Left cardiac atrium (tissue), 4 donors: ENCODE results near the gene EPHB3. TPM values are rescaled to one million over a fixed set of nuclear protein-coding genes. Genes with fewer than 3 reads are reported as not detected.

ENCODE experiments used
- ATAC-seq, 2 donors: fragments of 200-7000 bp; cut with Tn5 transposase; one replicate each; pipeline ENCODE4 v1.9.1; 2020; ENCODE audit warnings: mild to moderate bottlenecking in 2 of 2, moderate library complexity in 2 of 2
- DNase-seq: peaks from one replicate; pipeline ENCODE4 v3.0.0-alpha.2; 2020
- intact Hi-C, 2 donors: fragments of 100-400 bp; cut with DNase I; formaldehyde crosslinking; loops; one replicate each; pipeline versions ENCODE4 v1.14.1 to v1.15.1; 2022 to 2023
- total RNA-seq, 2 donors: library from RNA; stranded (reverse); fragmentation: NEBNext Ultra II Directional; extraction: Animal tissue kit (Norgen Biotek cat#: 25700); gene quantifications; one replicate each; pipeline ENCODE4 v1.2.1, GENCODE V29; 2021
- donor health status: DM: no; HTN: yes; CAD: no.
- donor health status: DM: no; HTN: yes; CAD: no; lungs with severe emphysema.
- donor health status: DM: yes; HTN: yes; CAD: no.
- donor health status: Dilated cardiomyopathy.

Gene EPHB3
- total RNA-seq, 2 donors from 2014 or later = 1.6 to 1.7 TPM

DNA sequence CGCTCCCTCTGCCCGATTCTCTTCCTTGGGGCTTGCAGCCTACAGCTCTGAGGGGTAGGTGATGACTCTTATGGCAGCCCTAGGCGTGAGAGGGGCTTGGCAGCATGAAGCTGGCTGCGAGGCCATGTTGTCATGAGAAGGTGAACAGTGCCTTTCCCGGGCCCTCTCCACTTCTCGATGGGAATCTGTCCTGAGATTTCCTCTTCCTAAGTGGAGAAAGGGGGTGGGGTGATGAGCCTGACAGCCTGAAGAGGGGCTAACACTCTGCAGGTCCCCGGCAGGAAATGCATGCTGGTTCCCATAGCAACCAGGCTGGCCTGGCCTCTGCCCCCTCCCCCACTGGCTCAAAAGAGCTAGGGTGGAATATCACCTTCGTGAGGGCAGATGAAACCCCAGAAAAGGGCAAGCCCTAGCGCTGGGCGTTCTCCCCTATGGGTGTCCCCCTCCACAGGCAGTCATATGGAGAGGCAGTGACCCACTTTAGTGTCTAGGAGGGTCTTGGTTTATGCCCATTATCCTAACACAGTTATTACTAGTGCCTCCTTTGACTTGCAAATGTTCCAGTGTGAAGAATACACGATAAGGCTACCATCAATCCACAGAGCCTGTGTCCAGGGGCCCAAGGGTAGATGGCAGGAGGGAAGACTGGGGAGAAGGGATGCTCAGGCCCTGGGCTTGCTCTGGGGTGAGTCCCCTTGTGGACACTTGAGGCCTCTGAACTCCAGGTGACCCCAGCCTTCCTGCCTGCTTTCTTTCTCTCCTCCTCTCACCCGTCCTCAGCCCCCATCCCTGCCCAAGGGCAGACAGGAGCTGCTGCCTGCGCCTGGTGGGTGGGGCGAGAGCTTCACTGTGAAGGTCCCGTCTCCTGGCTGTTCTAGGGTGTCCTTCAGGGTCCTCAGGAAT lies 13.2 kb downstream of the EPHB3 start:
- DNase-seq = no peak
- intact Hi-C loops = no loop called here
- no peak for ATAC-seq

DNA sequence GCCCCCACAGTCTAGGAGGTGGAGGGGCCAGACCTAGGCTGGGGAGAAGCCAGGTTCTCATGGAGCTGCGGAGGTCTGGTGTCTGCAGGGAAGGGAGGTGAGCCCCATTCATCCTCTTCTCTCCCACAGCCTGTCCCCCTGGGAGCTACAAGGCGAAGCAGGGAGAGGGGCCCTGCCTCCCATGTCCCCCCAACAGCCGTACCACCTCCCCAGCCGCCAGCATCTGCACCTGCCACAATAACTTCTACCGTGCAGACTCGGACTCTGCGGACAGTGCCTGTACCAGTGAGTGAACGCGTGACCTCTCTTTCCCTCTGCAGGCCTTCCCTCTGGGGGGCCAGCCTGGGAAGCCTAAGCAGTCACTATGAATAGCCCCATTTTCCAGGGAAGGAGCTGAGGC lies 14.1 kb downstream of the EPHB3 start:
- intact Hi-C loops = no loop called here
- ATAC-seq (no peak), DNase-seq (no peak)

DNA sequence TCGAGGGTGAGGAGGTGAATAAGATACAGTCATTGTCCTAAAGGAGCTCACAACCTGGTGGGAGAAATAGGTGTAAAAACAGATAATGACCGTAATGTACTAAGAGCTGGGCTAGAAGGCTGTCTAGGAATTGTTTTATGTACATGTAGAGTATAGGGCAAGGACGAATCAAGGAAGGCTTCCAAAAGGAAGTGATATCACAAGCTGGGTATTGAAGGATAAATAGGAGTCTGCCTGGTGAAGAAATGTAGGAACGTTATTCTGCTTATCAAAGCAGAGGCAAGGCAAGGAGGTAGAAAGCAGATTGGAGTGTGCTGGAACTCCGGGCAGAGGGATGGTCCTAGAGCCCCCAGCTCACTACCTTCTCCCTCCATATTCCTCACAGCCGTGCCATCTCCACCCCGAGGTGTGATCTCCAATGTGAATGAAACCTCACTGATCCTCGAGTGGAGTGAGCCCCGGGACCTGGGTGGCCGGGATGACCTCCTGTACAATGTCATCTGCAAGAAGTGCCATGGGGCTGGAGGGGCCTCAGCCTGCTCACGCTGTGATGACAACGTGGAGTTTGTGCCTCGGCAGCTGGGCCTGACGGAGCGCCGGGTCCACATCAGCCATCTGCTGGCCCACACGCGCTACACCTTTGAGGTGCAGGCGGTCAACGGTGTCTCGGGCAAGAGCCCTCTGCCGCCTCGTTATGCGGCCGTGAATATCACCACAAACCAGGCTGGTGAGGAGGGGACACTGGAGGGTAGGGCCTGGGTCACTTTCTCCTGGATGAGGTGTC lies 15.1 kb downstream of the EPHB3 start:
- no peak for DNase-seq
- no peak for ATAC-seq
- intact Hi-C loops = no loop called here

DNA sequence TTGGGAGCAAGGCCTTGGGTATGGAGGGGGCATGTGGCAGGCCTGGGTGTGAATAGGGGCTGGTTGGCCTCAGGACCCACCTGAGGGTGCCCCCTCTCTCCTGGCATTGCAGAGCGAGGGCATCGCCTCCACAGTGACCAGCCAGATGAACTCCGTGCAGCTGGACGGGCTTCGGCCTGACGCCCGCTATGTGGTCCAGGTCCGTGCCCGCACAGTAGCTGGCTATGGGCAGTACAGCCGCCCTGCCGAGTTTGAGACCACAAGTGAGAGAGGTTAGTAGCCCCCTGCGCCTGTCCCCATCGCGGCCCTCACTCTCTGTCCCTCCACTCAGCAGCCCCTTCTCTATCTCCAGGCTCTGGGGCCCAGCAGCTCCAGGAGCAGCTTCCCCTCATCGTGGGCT lies 16.0 kb downstream of the EPHB3 start:
- ATAC-seq = no peak
- DNase-seq = no peak
- intact Hi-C loops = no loop called here

DNA sequence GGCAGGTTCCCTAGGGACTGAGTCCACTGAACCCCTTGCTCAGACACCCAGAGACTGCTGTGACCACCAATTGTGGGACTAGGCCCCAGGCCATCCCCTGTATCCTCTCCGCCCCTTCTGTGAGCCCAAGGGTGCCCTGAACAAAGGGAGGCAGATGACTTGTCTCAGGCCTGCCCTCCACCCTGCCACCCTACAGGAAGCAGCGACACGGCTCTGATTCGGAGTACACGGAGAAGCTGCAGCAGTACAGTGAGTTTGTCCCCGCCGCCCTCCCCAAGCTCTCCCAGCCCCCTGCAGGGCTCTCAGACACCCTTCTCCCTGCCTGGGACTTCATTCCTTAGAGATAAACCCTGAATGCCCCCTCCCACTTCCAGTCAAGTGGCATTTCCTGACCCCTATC lies 16.6 kb downstream of the EPHB3 start:
- intact Hi-C loops = no loop called here
- no peak for ATAC-seq
- DNase-seq = no peak

DNA sequence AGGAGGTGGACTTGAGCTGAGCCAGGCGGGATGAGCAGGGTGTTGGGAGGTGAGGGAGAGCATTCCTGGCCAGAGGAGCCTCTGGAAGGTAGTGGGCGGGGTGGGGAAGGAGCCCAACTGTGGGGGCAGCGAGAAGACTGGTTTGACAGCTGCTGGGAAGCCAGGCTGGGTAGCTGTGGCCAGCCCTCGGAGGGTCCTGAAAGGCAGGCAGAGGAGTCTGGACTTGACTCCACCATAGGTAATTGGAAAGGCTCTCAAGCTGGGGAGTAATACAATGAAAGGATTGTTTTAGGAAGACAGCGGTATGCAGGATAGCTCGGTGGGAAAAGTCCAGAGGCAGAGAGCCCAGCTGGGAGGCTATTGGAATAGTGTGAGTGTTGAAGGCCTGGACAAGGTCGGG lies 17.2 kb downstream of the EPHB3 start:
- intact Hi-C loops = no loop called here
- no peak for ATAC-seq
- DNase-seq = no peak

DNA sequence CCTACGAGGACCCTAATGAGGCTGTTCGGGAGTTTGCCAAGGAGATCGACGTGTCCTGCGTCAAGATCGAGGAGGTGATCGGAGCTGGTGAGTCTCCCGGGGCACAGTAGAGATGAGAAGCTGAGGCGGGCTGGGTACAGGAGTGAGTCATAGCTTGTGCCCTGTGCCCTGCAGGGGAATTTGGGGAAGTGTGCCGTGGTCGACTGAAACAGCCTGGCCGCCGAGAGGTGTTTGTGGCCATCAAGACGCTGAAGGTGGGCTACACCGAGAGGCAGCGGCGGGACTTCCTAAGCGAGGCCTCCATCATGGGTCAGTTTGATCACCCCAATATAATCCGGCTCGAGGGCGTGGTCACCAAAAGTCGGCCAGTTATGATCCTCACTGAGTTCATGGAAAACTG lies 17.9 kb downstream of the EPHB3 start:
- ATAC-seq (no peak), DNase-seq (no peak)
- intact Hi-C loops = no loop called here

DNA sequence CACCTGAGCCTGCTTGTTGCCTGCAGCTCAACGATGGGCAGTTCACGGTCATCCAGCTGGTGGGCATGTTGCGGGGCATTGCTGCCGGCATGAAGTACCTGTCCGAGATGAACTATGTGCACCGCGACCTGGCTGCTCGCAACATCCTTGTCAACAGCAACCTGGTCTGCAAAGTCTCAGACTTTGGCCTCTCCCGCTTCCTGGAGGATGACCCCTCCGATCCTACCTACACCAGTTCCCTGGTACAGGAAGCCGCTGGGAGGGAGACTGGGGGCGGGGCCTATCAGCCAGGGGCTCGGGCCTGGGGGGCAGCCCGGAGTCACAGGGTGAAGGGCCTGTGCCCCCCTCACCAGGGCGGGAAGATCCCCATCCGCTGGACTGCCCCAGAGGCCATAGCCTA lies 18.8 kb downstream of the EPHB3 start:
- intact Hi-C loops = no loop called here
- no peak for ATAC-seq

DNA sequence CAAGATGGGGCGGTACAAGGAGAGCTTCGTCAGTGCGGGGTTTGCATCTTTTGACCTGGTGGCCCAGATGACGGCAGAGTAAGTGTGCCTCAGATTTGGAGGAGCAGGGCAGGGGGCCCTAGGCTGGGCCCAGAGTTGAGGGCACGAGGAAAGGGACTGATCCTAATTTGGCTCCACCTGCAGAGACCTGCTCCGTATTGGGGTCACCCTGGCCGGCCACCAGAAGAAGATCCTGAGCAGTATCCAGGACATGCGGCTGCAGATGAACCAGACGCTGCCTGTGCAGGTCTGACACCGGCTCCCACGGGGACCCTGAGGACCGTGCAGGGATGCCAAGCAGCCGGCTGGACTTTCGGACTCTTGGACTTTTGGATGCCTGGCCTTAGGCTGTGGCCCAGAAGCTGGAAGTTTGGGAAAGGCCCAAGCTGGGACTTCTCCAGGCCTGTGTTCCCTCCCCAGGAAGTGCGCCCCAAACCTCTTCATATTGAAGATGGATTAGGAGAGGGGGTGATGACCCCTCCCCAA lies 19.8 kb downstream of the EPHB3 start:
- no peak for ATAC-seq
- intact Hi-C loops = no loop called here
- no peak for DNase-seq

More for the DNA sequence above, 18.8 kb downstream of the EPHB3 start:
- no peak for DNase-seq

DNA sequence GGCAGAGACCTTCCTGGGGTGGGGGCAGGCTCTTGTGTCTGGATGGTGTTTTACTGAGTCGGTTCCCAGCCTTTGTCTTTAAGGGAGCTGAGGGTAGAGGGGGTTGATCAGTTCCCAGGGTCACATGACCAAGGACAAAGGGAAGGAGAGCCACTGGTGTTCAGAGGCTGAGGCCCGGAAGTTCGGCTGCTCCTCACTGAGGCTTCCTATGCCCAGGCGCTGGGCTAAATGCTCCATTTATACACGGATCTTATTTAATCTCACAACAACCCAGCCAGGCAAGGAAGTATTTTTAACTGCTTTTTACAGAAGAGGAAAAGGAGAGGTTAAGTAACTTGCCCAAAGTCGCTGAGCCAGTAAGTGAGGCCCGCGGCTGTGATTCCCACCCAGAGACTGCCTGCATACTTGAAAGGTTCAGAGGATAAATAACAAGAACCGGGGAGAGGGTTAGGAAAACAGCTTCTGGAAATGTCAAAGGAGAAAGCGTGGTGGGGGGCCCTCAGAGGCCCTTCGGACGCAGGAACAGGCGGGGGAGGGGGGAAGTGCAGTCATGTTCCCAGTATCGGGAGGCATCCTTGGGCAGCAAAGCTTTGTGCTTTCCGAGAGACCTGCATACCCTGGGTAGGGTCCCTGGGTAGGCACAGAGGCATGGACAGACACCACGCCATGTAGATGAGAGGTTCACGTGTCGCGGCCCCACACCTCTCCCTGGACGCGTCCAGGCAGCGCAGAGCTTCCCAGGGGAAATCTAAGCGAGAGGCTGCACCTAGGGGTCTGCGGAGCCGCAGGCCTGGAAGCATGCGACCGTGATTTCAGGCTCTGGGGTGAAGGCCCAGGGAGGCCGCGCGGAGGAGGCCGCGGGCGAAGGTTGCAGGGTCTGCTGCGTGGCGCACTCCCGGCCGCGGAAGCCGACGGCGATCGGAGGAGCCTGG lies 21.3 kb downstream of the EPHB3 start:
- intact Hi-C loops = no loop called here
- ATAC-seq = peak; percentile 60 to 76
- peak; percentile 60 for DNase-seq

DNA sequence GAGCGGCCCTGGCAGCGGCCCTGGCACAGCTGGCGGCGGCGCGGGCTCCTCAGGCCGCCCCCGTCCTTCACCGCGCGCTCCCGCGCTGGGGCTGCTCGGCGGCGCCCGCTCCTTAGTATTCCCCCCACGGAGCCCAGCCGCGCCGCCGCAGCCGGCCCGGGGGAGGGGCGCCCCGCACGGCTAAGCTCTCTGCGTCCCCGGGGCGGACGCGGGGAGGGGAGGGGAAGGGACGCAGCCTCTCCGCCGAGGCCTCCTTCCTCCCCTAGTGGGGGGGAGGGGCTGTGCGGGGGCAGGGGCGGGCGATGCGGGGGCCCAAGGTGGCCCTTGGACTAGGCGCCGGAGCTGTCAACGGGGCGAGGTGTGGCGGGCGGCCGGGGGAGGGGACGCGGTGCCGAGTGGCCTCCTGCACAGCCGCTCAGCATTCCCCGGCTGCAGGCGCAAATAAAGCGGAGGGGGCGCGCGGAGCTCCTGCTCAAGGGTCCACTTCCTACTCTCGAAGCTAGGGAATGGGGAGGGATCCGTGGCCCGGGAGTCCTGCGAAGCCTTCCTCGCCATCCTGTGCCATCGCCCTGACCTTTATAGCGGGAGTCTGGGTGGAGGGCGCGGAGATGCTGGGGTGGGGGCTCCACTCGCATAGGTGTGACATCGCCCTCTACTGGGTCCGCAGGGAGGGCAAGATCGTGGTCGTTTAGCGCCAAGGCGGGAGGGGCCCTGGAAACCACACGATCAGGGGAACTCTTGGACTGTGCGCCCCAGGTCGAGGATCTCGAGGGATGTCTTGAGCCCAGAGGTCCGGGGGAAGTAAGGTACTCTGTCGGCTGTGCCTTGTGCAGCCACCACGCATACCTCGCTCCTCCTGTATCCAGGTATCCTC lies 22.2 kb downstream of the EPHB3 start:
- intact Hi-C loops = no loop called here
- DNase-seq = no peak

DNA sequence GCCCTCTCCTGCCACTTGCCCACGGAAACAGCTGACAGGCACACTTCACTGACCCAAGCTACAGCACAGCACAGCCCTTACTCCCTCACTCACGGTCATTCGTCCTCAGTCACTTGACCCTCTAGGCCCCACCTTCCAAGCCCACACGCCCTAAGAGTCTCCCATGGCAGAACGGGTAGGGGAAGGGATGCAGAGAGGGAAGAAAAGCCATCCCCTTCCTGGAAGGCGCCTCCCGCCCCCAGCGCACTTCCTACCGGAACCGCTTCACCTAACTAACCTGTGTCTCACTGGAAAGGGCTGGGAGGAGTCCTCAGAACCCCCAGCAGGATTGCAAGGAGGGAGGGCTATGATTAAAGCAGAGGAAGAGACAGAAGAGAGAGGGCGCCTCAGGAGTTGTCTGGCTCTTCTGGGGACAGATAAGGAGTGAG lies 22.9 kb downstream of the EPHB3 start:
- DNase-seq (no peak), ATAC-seq (peak; percentile 8 to 12)
- intact Hi-C loops = no loop called here

More for the DNA sequence above, 22.2 kb downstream of the EPHB3 start:
- peak; percentile 75 to 78 for ATAC-seq

DNA sequence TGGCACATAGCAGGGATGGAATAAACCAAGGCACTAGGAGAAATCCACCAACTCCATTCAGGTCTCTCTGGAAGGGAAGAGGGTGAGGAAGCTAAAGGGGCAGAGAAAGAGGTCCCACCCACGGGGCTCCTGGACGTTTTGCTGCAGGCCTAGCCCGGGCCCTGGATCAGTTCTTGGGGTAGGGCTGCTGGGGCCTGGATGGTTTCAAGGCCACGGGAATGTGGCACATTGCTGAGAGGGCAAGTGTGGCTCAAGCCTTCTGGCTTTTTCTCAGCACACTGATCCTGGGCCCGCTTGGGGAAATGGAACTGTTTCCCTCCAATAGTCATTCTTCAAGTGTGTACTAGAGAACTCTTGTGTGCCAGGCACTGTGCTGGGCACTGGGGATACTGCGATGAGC lies 24.0 kb downstream of the EPHB3 start:
- ATAC-seq (no peak), DNase-seq (no peak)
- intact Hi-C loops = no loop called here

DNA sequence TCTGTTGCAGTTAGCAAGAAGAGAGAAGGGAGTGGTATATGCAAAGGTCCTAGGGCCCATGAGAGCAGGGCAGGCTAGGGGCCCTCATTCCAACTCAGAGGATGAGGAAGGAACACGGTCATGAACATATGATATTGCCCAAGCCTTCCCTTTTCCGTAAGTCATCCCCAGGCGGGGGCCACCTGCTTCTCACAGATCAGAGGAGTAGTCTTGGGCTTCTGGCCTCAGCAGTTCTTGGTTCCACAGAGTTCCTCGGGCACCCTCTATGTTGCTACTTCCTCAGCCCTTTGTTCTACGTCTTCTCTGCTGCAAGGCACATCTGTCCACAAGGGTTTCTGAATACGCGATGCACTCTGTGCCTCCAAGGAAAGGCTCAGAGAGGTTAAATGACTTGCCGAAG lies 25.3 kb downstream of the EPHB3 start:
- DNase-seq (no peak), ATAC-seq (no peak)
- intact Hi-C loops = no loop called here

DNA sequence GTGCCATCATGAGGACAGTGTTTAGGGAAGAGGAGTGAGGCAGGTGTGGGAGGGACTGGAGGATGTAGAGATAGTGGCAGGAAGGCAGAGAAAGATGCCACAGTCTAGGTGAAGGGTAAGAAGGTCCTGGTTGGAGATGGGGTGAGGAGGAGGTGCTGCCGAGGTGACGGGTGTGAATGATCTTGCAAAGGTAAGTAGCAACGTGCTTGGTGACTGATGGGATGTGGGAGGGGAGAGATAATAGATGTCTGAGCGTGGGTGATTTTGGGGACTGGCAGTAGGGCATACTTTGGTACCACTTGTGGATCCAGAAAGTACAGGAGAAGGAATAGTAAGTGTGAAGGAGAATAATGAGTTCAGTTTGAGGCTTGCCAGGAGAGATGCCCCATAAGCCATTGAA lies 27.2 kb downstream of the EPHB3 start:
- no peak for ATAC-seq
- DNase-seq = no peak
- intact Hi-C loops = no loop called here

DNA sequence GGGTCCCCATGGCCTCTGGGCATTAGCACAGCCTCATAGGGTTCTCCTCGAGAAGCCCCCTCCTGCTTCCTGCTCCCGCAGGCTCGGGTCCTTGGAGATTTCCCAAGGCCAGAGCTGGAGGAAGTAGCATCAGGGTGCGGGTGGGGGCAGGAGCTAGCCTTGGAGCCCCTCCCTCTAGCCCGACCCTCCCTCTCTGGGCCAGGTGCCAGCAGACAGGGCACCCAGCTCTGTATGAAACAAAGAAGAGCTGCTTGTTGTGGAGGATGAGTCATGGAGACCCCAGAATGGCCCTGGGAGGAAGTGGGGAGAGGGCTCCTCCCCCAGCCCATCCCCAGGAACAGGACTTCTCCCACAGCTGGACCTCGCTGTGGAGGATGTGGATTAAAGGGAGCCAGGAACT lies 29.2 kb downstream of the EPHB3 start:
- ATAC-seq (no peak), DNase-seq (no peak)
- intact Hi-C loops = no loop called here

DNA sequence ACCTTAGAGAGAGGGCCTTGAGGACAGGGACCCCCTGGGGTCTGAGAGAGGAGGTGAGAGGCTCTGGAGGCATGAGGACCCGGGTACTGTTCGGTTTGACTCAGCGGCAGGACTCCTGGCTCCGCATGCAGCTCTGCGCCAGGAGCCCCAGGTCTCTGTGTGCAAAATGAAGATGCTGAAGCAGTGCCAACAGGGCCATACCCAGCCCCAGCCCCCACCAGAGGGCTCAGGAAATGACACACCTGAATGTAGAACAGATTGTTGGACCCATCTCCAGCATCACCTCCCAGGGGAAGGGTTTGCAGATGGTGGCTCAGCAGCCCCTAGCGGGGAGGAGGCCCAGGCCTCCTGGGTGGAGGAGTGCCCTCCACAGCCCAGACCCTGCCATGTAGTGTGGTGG lies 30.2 kb downstream of the EPHB3 start:
- intact Hi-C loops = no loop called here
- no peak for DNase-seq
- no peak for ATAC-seq
